HG02870 (cell line): ENCODE measurements around the gene RAE1.
A peak's percentile ranks its signal among the peaks of the same experiment; 100 is the strongest.

ENCODE experiments used
- ATAC-seq: cut with Tn5 transposase; IDR thresholded peaks from one replicate; pipeline ENCODE4 v1.9.1; 2021; ENCODE audit warnings: mild to moderate bottlenecking, moderate library complexity; ENCODE audit not compliant: unreplicated experiment

The RAE1 gene

GRCh38 chr20:57398901-57399535 is 48.0 kb downstream of the RAE1 start:
- ATAC-seq = no peak

GRCh38 chr20:57399587-57400155 is 48.6 kb downstream of the RAE1 start:
- ATAC-seq = peak; percentile 42

GRCh38 chr20:57400231-57400701 is 49.2 kb downstream of the RAE1 start:
- no peak for ATAC-seq

GRCh38 chr20:57400821-57401564 is 49.9 kb downstream of the RAE1 start:
- no peak for ATAC-seq

GRCh38 chr20:57401565-57401918 is 50.5 kb downstream of the RAE1 start:
- no peak for ATAC-seq

- ATAC-seq = no peak
Measured at GRCh38 chr20:57402206-57403125, 51.4 kb downstream of the RAE1 start.

- ATAC-seq = no peak
Measured at GRCh38 chr20:57403216-57403615, 52.2 kb downstream of the RAE1 start.

- ATAC-seq = no peak
Measured at GRCh38 chr20:57404006-57404405, 53.0 kb downstream of the RAE1 start.

- ATAC-seq = no peak
Measured at GRCh38 chr20:57404419-57405072, 53.5 kb downstream of the RAE1 start.

- no peak for ATAC-seq
Measured at GRCh38 chr20:57405236-57406016, 54.4 kb downstream of the RAE1 start.

GRCh38 chr20:57407541-57407956 is 56.5 kb downstream of the RAE1 start:
- no peak for ATAC-seq

- ATAC-seq = no peak
Measured at GRCh38 chr20:57408131-57408530, 57.1 kb downstream of the RAE1 start.

- no peak for ATAC-seq
Measured at GRCh38 chr20:57408536-57409233, 57.6 kb downstream of the RAE1 start.

- ATAC-seq = no peak
Measured at GRCh38 chr20:57409316-57409671, 58.2 kb downstream of the RAE1 start.

- no peak for ATAC-seq
Measured at GRCh38 chr20:57409672-57410397, 58.8 kb downstream of the RAE1 start.

- no peak for ATAC-seq
Measured at GRCh38 chr20:57410398-57410920, 59.4 kb downstream of the RAE1 start.

GRCh38 chr20:57410924-57411323 is 59.9 kb downstream of the RAE1 start:
- no peak for ATAC-seq
